Upper lobe of right lung (tissue), 1 donor: Measurements from ENCODE around the gene NACAD. TPM values are rescaled to one million over a fixed set of nuclear protein-coding genes. Genes with fewer than 3 reads are reported as not detected.
"Not testable (repeated sequence)": the region's sequence is repeated elsewhere in the genome, so short reads cannot be mapped to it uniquely, and the experiment has no call there.

Experiments
- ATAC-seq: fragments of 200-7000 bp; cut with Tn5 transposase; one replicate; pipeline ENCODE4 v1.9.1; 2020; ENCODE audit warnings: mild to moderate bottlenecking, moderate library complexity
- DNase-seq: peaks from one replicate; pipeline ENCODE4 v3.0.0-alpha.2; 2020
- H3K27ac ChIP-seq: fragments of 200-600 bp; one replicate; pipeline ENCODE4 v1.8.0; 2022
- H3K27me3 ChIP-seq: fragments of 200-600 bp; one replicate; pipeline ENCODE4 v1.8.0; 2022; ENCODE audit warnings: mild to moderate bottlenecking
- H3K36me3 ChIP-seq: fragments of 200-600 bp; one replicate; pipeline ENCODE4 v1.8.0; 2022
- H3K4me1 ChIP-seq: fragments of 200-600 bp; one replicate; pipeline ENCODE4 v1.8.0; 2022
- H3K4me3 ChIP-seq: fragments of 200-600 bp; one replicate; pipeline ENCODE4 v1.8.0; 2022; ENCODE audit warnings: mild to moderate bottlenecking
- H3K9me3 ChIP-seq: fragments of 200-600 bp; one replicate; pipeline ENCODE4 v1.8.0; 2022
- CTCF ChIP-seq: fragments of 200-600 bp; IDR thresholded peaks from one replicate; pipeline ENCODE4 v1.8.0; 2022; ENCODE audit warnings: antibody characterized with exemption
- intact Hi-C: fragments of 100-400 bp; cut with DNase I; formaldehyde crosslinking; loops from one replicate; pipeline ENCODE4 v1.11.0; 2022
- total RNA-seq: library from RNA; stranded (reverse); fragmentation: NEBNext Ultra II Directional; extraction: Animal tissue kit (Norgen Biotek cat#: 25700); gene quantifications from one replicate; pipeline ENCODE4 v1.2.1, GENCODE V29; 2021
- donor health status: DM: no; HTN: yes; CAD: no; lungs with severe emphysema.

Gene NACAD
- total RNA-seq, 1 donor from 2014 or later = 2.3 TPM

- DNase-seq = no peak
- H3K9me3 ChIP-seq = no peaks in the 10 kb centered on the region
- intact Hi-C loops = no loop called here
- H3K27me3 ChIP-seq = no peaks in the 10 kb centered on the region
- no peak overlapping the region for H3K4me3 ChIP-seq
- no peak for ATAC-seq
- no peak for TF ChIP-seq CTCF
- peaks cover 8% of the 10 kb centered on the region for H3K4me1 ChIP-seq
- H3K36me3 ChIP-seq = peaks cover 44% of the 10 kb centered on the region
- no peak overlapping the region for H3K27ac ChIP-seq
Observed at GRCh38 chr7:45037876-45038275, 50.9 kb downstream of the NACAD start.

- H3K36me3 ChIP-seq = peaks cover 35% of the 10 kb centered on the region
- H3K4me1 ChIP-seq = peaks cover 8% of the 10 kb centered on the region
- no peak for TF ChIP-seq CTCF
- no peak overlapping the region for H3K27ac ChIP-seq
- no peak for DNase-seq
- intact Hi-C loops = no loop called here
- H3K27me3 ChIP-seq = no peaks in the 10 kb centered on the region
- ATAC-seq = no peak
- no peak overlapping the region for H3K4me3 ChIP-seq
- H3K9me3 ChIP-seq = no peaks in the 10 kb centered on the region
Observed at GRCh38 chr7:45036796-45037195, 52.0 kb downstream of the NACAD start.

GRCh38 chr7:45036317-45036716, 52.5 kb downstream of the NACAD start:
- DNase-seq (no peak), ATAC-seq (no peak)
- peaks cover 8% of the 10 kb centered on the region for H3K4me1 ChIP-seq
- H3K36me3 ChIP-seq = peaks cover 30% of the 10 kb centered on the region
- intact Hi-C loops = no loop called here
- H3K4me3 ChIP-seq = no peak overlapping the region
- H3K27me3 ChIP-seq = no peaks in the 10 kb centered on the region
- H3K9me3 ChIP-seq = no peaks in the 10 kb centered on the region
- TF ChIP-seq CTCF = no peak
- no peak overlapping the region for H3K27ac ChIP-seq

GRCh38 chr7:45035893-45036292, 52.9 kb downstream of the NACAD start:
- no peak overlapping the region for H3K27ac ChIP-seq
- intact Hi-C loops = no loop called here
- H3K36me3 ChIP-seq = peaks cover 26% of the 10 kb centered on the region
- peaks cover 8% of the 10 kb centered on the region for H3K4me1 ChIP-seq
- no peak for DNase-seq
- no peaks in the 10 kb centered on the region for H3K27me3 ChIP-seq
- no peak for ATAC-seq
- H3K4me3 ChIP-seq = no peak overlapping the region
- no peak for TF ChIP-seq CTCF
- no peaks in the 10 kb centered on the region for H3K9me3 ChIP-seq

- intact Hi-C loops = no loop called here
- peaks cover 8% of the 10 kb centered on the region for H3K4me1 ChIP-seq
- H3K27ac ChIP-seq = no peak overlapping the region
- H3K36me3 ChIP-seq = peaks cover 20% of the 10 kb centered on the region
- DNase-seq (no peak), ATAC-seq (no peak)
- no peaks in the 10 kb centered on the region for H3K9me3 ChIP-seq
- H3K4me3 ChIP-seq = no peak overlapping the region
- no peaks in the 10 kb centered on the region for H3K27me3 ChIP-seq
- no peak for TF ChIP-seq CTCF
Observed at GRCh38 chr7:45035371-45035770, 53.4 kb downstream of the NACAD start.

GRCh38 chr7:45034710-45035109, 54.1 kb downstream of the NACAD start:
- H3K27ac ChIP-seq, intact Hi-C loops, H3K4me1 ChIP-seq, ATAC-seq, H3K4me3 ChIP-seq, H3K9me3 ChIP-seq, DNase-seq, H3K27me3 ChIP-seq: not testable (repeated sequence)
- peaks cover 20% of the 10 kb centered on the region for H3K36me3 ChIP-seq
